Calu3 (cell line): ENCODE data around the gene KRT4. TPM values are rescaled to one million over a fixed set of nuclear protein-coding genes. Genes with fewer than 3 reads are reported as not detected.
A peak's percentile ranks its signal among the peaks of the same experiment; 100 is the strongest.

ENCODE experiments used
- BruUV-seq: library from RNA; stranded (reverse); fragments of 400-500 nt; replicated peaks from 2 replicates; lab custom pipeline; 2021; lab: Mats Ljungman, UMichigan
- CTCF ChIA-PET: fragments of 300-600 bp; sonication (Branson Sonifier 250); formaldehyde crosslinking; loops from one replicate; lab custom pipeline; 2022; ENCODE audit warnings: antibody characterized with exemption; lab: Charles Lee
- DNase-seq: peaks from one replicate; pipeline ENCODE4 v3.0.0; 2022
- H3K27ac Mint-ChIP-seq: one replicate; pipeline ENCODE4 v1.8.0; 2022; ENCODE audit warnings: mixed read lengths; ENCODE audit not compliant: unreplicated experiment
- H3K27me3 Mint-ChIP-seq: one replicate; pipeline ENCODE4 v1.8.0; 2022; ENCODE audit warnings: mixed read lengths; ENCODE audit not compliant: unreplicated experiment
- H3K36me3 Mint-ChIP-seq: one replicate; pipeline ENCODE4 v1.8.0; 2022; ENCODE audit warnings: mild to moderate bottlenecking, moderate library complexity, mixed read lengths; ENCODE audit not compliant: insufficient read depth, unreplicated experiment
- H3K4me1 Mint-ChIP-seq: one replicate; pipeline ENCODE4 v1.8.0; 2022; ENCODE audit warnings: mild to moderate bottlenecking, low read depth, mixed read lengths; ENCODE audit not compliant: unreplicated experiment
- H3K4me3 Mint-ChIP-seq: one replicate; pipeline ENCODE4 v1.8.0; 2022; ENCODE audit warnings: mild to moderate bottlenecking, low read depth, moderate library complexity, mixed read lengths; ENCODE audit not compliant: unreplicated experiment
- H3K9me3 Mint-ChIP-seq: one replicate; pipeline ENCODE4 v1.8.0; 2022; ENCODE audit warnings: low read depth, mixed read lengths; ENCODE audit not compliant: unreplicated experiment
- CTCF ChIP-seq: fragments of 200-600 bp; IDR thresholded peaks from one replicate; pipeline ENCODE4 v1.8.0; 2022; ENCODE audit warnings: antibody characterized with exemption; ENCODE audit not compliant: unreplicated experiment
- intact Hi-C: fragments of 100-400 bp; cut with micrococcal nuclease; formaldehyde crosslinking; loops from one replicate; pipeline ENCODE4 v1.10.0; 2022; ENCODE audit not compliant: unreplicated experiment
- total RNA-seq: library from RNA; stranded (reverse); gene quantifications from 2 replicates; pipeline ENCODE4 v1.2.3, GENCODE V29; 2022

Gene KRT4
- total RNA-seq, 1 experiment from 2014 or later = not detected

GRCh38 chr12:52849511-52849910, 35.6 kb upstream of the KRT4 start:
- H3K4me1 Mint-ChIP-seq = peaks cover 14% of the 10 kb centered on the region
- H3K27ac Mint-ChIP-seq = no peak overlapping the region
- no peak for DNase-seq
- CTCF ChIA-PET = no interaction called here
- no TSS peak for BruUV-seq
- no peaks in the 10 kb centered on the region for H3K9me3 Mint-ChIP-seq
- H3K27me3 Mint-ChIP-seq = peaks cover 20% of the 10 kb centered on the region
- intact Hi-C loops = no loop called here
- TF ChIP-seq CTCF = no peak
- H3K4me3 Mint-ChIP-seq = no peak overlapping the region
- peaks cover 5% of the 10 kb centered on the region for H3K36me3 Mint-ChIP-seq

- Mint-ChIP-seq H3K4me3 (no peak within 1 kb of the TSS), H3K27ac (peak within 1 kb of the TSS; percentile 39), H3K4me1 (peaks cover 14% of the 10 kb centered on the region), H3K27me3 (peaks cover 12% of the 10 kb centered on the region), H3K36me3 (peaks cover 5% of the 10 kb centered on the region), H3K9me3 (no peaks in the 10 kb centered on the region)
- CTCF ChIA-PET = no interaction called here
- intact Hi-C loops = no loop called here
- BruUV-seq = no TSS peak
- DNase-seq = no peak
- no peak for TF ChIP-seq CTCF
These were observed 34.8 kb upstream of the KRT4 start, which contains the start of gene KRT78 for GRCh38 chr12:52848661-52849255. KRT78 (minus strand) TSS chr12:52848994; CDS start chr12:52848930, 64 bp downstream.

- H3K27me3 Mint-ChIP-seq = no peaks in the 10 kb centered on the region
- no peak for TF ChIP-seq CTCF
These were observed 33.6 kb upstream of the KRT4 start for GRCh38 chr12:52847335-52848102.

GRCh38 chr12:52846356-52846970, 32.5 kb upstream of the KRT4 start:
- DNase-seq = no peak
- no peaks in the 10 kb centered on the region for H3K9me3 Mint-ChIP-seq
- CTCF ChIA-PET = no interaction called here
- no peaks in the 10 kb centered on the region for H3K27me3 Mint-ChIP-seq
- peaks cover 14% of the 10 kb centered on the region for H3K4me1 Mint-ChIP-seq
- H3K27ac Mint-ChIP-seq = no peak overlapping the region
- no peak overlapping the region for H3K4me3 Mint-ChIP-seq
- BruUV-seq = no TSS peak
- intact Hi-C loops = no loop called here
- no peak for TF ChIP-seq CTCF
- H3K36me3 Mint-ChIP-seq = peaks cover 5% of the 10 kb centered on the region

More at GRCh38 chr12:52847335-52848102, 33.6 kb upstream of the KRT4 start:
- no peaks in the 10 kb centered on the region for H3K9me3 Mint-ChIP-seq
- BruUV-seq = no TSS peak
- H3K4me1 Mint-ChIP-seq = peaks cover 14% of the 10 kb centered on the region
- H3K4me3 Mint-ChIP-seq = no peak overlapping the region
- H3K27ac Mint-ChIP-seq = peak overlapping the region; percentile 39
- intact Hi-C loops = no loop called here
- DNase-seq = peak; percentile 78
- peaks cover 5% of the 10 kb centered on the region for H3K36me3 Mint-ChIP-seq
- CTCF ChIA-PET = no interaction called here
